H9 (cell line): Measurements from ENCODE around the gene LIF. TPM values are rescaled to one million over a fixed set of nuclear protein-coding genes. Genes with fewer than 3 reads are reported as not detected.

Experiments
- DNase-seq: peaks from one replicate; pipeline ENCODE4 v3.0.0-alpha.2; 2017
- H2AFZ ChIP-seq: one replicate; pipeline ENCODE4 v1.6.1; 2013; ENCODE audit warnings: mild to moderate bottlenecking, low read length, control low read depth, moderate library complexity
- H2AK5ac ChIP-seq: 2 replicates; pipeline ENCODE4 v1.6.1; 2013; ENCODE audit warnings: low read length, control low read depth, mixed read lengths; ENCODE audit not compliant: insufficient read length
- H2BK120ac ChIP-seq: one replicate; pipeline ENCODE4 v1.6.1; 2013; ENCODE audit warnings: low read depth, mild to moderate bottlenecking, low read length, control low read depth, inconsistent platforms; ENCODE audit not compliant: poor library complexity, severe bottlenecking
- H2BK12ac ChIP-seq: 2 replicates; pipeline ENCODE4 v1.6.1; 2013; ENCODE audit warnings: low read length, control low read depth, mixed read lengths, low read depth; ENCODE audit not compliant: insufficient read length
- H2BK15ac ChIP-seq: 2 replicates; pipeline ENCODE4 v1.6.1; 2013; ENCODE audit warnings: low read depth, low read length, control low read depth
- H2BK20ac ChIP-seq: one replicate; pipeline ENCODE4 v1.6.1; 2013; ENCODE audit warnings: low read depth, mild to moderate bottlenecking, low read length, control low read depth, inconsistent platforms; ENCODE audit not compliant: poor library complexity, severe bottlenecking
- H2BK5ac ChIP-seq: 2 replicates; pipeline ENCODE4 v1.6.1; 2013; ENCODE audit warnings: low read length, control low read depth, mixed read lengths; ENCODE audit not compliant: insufficient read length
- H3K14ac ChIP-seq: 2 replicates; pipeline ENCODE4 v1.6.1; 2013; ENCODE audit warnings: low read length, control low read depth; ENCODE audit not compliant: insufficient read depth
- H3K18ac ChIP-seq: 2 replicates; pipeline ENCODE4 v1.6.1; 2013; ENCODE audit warnings: low read depth, mild to moderate bottlenecking, mixed read lengths, low read length, control low read depth; ENCODE audit not compliant: insufficient read length
- H3K23ac ChIP-seq: 2 replicates; pipeline ENCODE4 v1.6.1; 2013; ENCODE audit warnings: low read length, control low read depth, mixed read lengths, low read depth; ENCODE audit not compliant: insufficient read length
- H3K23me2 ChIP-seq: 2 replicates; pipeline ENCODE4 v1.6.1; 2013; ENCODE audit warnings: low read depth, mild to moderate bottlenecking, mixed read lengths, low read length, control low read depth; ENCODE audit not compliant: insufficient read length, poor library complexity, severe bottlenecking
- H3K27ac ChIP-seq: 2 replicates; pipeline ENCODE4 v1.5.1; 2013; ENCODE audit warnings: low read length, control low read depth, mixed read lengths, low read depth; ENCODE audit not compliant: insufficient read length
- H3K27me3 ChIP-seq: 2 replicates; pipeline ENCODE4 v1.6.1; 2013; ENCODE audit warnings: low read length, control low read depth, inconsistent platforms; ENCODE audit not compliant: insufficient read depth
- H3K4ac ChIP-seq: 2 replicates; pipeline ENCODE4 v1.6.1; 2013; ENCODE audit warnings: low read depth, mild to moderate bottlenecking, control low read depth, inconsistent platforms, low read length, moderate library complexity
- H3K4me1 ChIP-seq: 2 replicates; pipeline ENCODE4 v1.6.1; 2013; ENCODE audit warnings: low read length, control low read depth, inconsistent platforms; ENCODE audit not compliant: insufficient read depth
- H3K4me2 ChIP-seq: 2 replicates; pipeline ENCODE4 v1.6.1; 2013; ENCODE audit warnings: low read length, control low read depth, mixed read lengths; ENCODE audit not compliant: insufficient read length, insufficient read depth
- H3K56ac ChIP-seq: 2 replicates; pipeline ENCODE4 v1.6.1; 2013; ENCODE audit warnings: low read depth, mild to moderate bottlenecking, mixed read lengths, low read length, control low read depth; ENCODE audit not compliant: insufficient read length
- H3K79me1 ChIP-seq: 2 replicates; pipeline ENCODE4 v1.6.1; 2013; ENCODE audit warnings: low read depth, mild to moderate bottlenecking, moderate library complexity, low read length, control low read depth, inconsistent platforms; ENCODE audit not compliant: insufficient read depth, poor library complexity, severe bottlenecking
- H3K79me2 ChIP-seq: 2 replicates; pipeline ENCODE4 v1.6.1; 2013; ENCODE audit warnings: low read length, control low read depth, inconsistent platforms; ENCODE audit not compliant: insufficient read depth
- H3K9ac ChIP-seq: 2 replicates; pipeline ENCODE4 v1.6.1; 2013; ENCODE audit warnings: low read length, control low read depth, mixed read lengths; ENCODE audit not compliant: insufficient read length; ENCODE audit errors: extremely low read depth
- H3K9me3 ChIP-seq: one replicate; pipeline ENCODE4 v1.6.1; 2013; ENCODE audit warnings: low read depth, low read length, inconsistent platforms; ENCODE audit not compliant: control insufficient read depth
- H3T11ph ChIP-seq: one replicate; pipeline ENCODE4 v1.6.1; 2013; ENCODE audit warnings: mild to moderate bottlenecking, low read length, control low read depth, inconsistent platforms
- H4K20me1 ChIP-seq: one replicate; pipeline ENCODE4 v1.6.1; 2013; ENCODE audit not compliant: control insufficient read depth, insufficient read length, insufficient read depth
- H4K5ac ChIP-seq: 2 replicates; pipeline ENCODE4 v1.6.1; 2013; ENCODE audit warnings: low read depth, mild to moderate bottlenecking, mixed read lengths, low read length, control low read depth; ENCODE audit not compliant: insufficient read length
- H4K8ac ChIP-seq: replicated peaks from 2 replicates; pipeline ENCODE4 v1.6.1; 2013; ENCODE audit warnings: low read length, control low read depth, mixed read lengths, low read depth; ENCODE audit not compliant: insufficient read length
- H4K91ac ChIP-seq: 2 replicates; pipeline ENCODE4 v1.6.1; 2013; ENCODE audit warnings: low read depth, mild to moderate bottlenecking, moderate library complexity, mixed read lengths, low read length, control low read depth; ENCODE audit not compliant: insufficient read length
- H3K27ac Mint-ChIP-seq, 3 experiments: 2 replicates in 2 of 3; 3 replicates in 1 of 3; pipeline ENCODE4 v1.8.0; 2020 to 2021; ENCODE audit warnings: mixed read lengths in 3 of 3, mild to moderate bottlenecking in 1 of 3, moderate library complexity in 1 of 3
- H3K27me3 Mint-ChIP-seq: 2 replicates; pipeline ENCODE4 v1.8.0; 2021; ENCODE audit warnings: low read depth, mild to moderate bottlenecking, moderate library complexity, mixed read lengths
- H3K36me3 Mint-ChIP-seq, 3 experiments: 2 replicates in 2 of 3; 3 replicates in 1 of 3; pipeline ENCODE4 v1.8.0; 2020 to 2021; ENCODE audit warnings: low read depth in 3 of 3, mixed read lengths in 3 of 3; ENCODE audit not compliant: insufficient read depth in 1 of 3
- H3K4me1 Mint-ChIP-seq, 2 experiments: 2 replicates each; pipeline ENCODE4 v1.8.0; 2020; ENCODE audit warnings: mixed read lengths in 2 of 2
- H3K4me3 Mint-ChIP-seq, 2 experiments: 2 replicates in 1 of 2; 3 replicates in 1 of 2; pipeline ENCODE4 v1.8.0; 2020 to 2021; ENCODE audit warnings: mild to moderate bottlenecking in 2 of 2, mixed read lengths in 2 of 2, moderate library complexity in 1 of 2
- H3K9me3 Mint-ChIP-seq, 2 experiments: 2 replicates in 1 of 2; 3 replicates in 1 of 2; pipeline ENCODE4 v1.8.0; 2020; ENCODE audit warnings: mild to moderate bottlenecking in 2 of 2, mixed read lengths in 2 of 2, moderate library complexity in 1 of 2
- CTCF ChIP-seq: fragments of 200-600 bp; sonication (generic); conservative IDR thresholded peaks from 3 replicates; pipeline ENCODE4 v1.8.0; 2021; ENCODE audit warnings: antibody characterized with exemption, mild to moderate bottlenecking
- WGBS: extraction: QIAGEN DNeasy Blood & Tissue Kit; methylation state at CpG from one replicate; pipeline ENCODE4 v1.1.7; 2013; ENCODE audit warnings: missing lambda C conversion rate, low lambda C conversion rate, mixed read lengths; ENCODE audit not compliant: insufficient read length; ENCODE audit errors: extremely low coverage; 5-methylcytosine and 5-hydroxymethylcytosine counted together
- total RNA-seq: library from RNA; stranded (reverse); gene quantifications from 2 replicates; pipeline ENCODE4 v1.2.1, GENCODE V29; 2021

Gene LIF
- total RNA-seq, 1 experiment from 2014 or later = 6.1 TPM

GRCh38 chr22:30208631-30209603, 37.6 kb downstream of the LIF start:
- Histone ChIP-seq H4K91ac (no peak overlapping the region), H3T11ph (no peak overlapping the region), H3K23me2 (no peaks in the 10 kb centered on the region), H2AFZ (no peak overlapping the region), H2BK15ac (no peak overlapping the region), H3K27me3 (no peaks in the 10 kb centered on the region; the same call in 1 of the 2 replicates), H3K4me2 (no peak overlapping the region), H2BK12ac (peak overlapping the region; percentile 70), H3K79me1 (no peaks in the 10 kb centered on the region), H3K56ac (no peak overlapping the region), H3K4ac (no peak overlapping the region), H3K18ac (no peak overlapping the region), H2BK120ac (no peak overlapping the region), H3K9ac (no peak overlapping the region), H3K79me2 (no peaks in the 10 kb centered on the region), H3K4me1 (no peaks in the 10 kb centered on the region; the same call in 1 of the 2 replicates), H3K14ac (no peak overlapping the region), H2AK5ac (no peak overlapping the region), H4K20me1 (no peaks in the 10 kb centered on the region), H2BK5ac (no peak overlapping the region), H4K8ac (no peak overlapping the region), H4K5ac (no peak overlapping the region), H3K27ac (no peak overlapping the region), H3K23ac (no peak overlapping the region), H3K9me3 (no peaks in the 10 kb centered on the region), H2BK20ac (no peak overlapping the region)
- Mint-ChIP-seq H3K4me3 (no peak overlapping the region), H3K4me1 (peaks cover 23 to 32% of the 10 kb centered on the region in 2 experiments), H3K36me3 (no peaks in the 10 kb centered on the region), H3K27ac (peak overlapping the region in 1 of 3 experiments; percentile 88; a peak in 2 of 7 replicates), H3K27me3 (peaks cover 15% of the 10 kb centered on the region), H3K9me3 (no peaks in the 10 kb centered on the region; a peak in 1 of 5 replicates)
- WGBS = no CpG with 5 or more reads among the region's 26 CpGs
- no peak for TF ChIP-seq CTCF
- no peak for DNase-seq
